ENCODE results near the gene MEPCE. TPM values are rescaled to one million over a fixed set of nuclear protein-coding genes. Genes with fewer than 3 reads are reported as not detected.

MEPCE gene
- total and polyA plus RNA-seq, 2 experiments from 2014 or later: 10.0 to 32.6 TPM

DNA sequence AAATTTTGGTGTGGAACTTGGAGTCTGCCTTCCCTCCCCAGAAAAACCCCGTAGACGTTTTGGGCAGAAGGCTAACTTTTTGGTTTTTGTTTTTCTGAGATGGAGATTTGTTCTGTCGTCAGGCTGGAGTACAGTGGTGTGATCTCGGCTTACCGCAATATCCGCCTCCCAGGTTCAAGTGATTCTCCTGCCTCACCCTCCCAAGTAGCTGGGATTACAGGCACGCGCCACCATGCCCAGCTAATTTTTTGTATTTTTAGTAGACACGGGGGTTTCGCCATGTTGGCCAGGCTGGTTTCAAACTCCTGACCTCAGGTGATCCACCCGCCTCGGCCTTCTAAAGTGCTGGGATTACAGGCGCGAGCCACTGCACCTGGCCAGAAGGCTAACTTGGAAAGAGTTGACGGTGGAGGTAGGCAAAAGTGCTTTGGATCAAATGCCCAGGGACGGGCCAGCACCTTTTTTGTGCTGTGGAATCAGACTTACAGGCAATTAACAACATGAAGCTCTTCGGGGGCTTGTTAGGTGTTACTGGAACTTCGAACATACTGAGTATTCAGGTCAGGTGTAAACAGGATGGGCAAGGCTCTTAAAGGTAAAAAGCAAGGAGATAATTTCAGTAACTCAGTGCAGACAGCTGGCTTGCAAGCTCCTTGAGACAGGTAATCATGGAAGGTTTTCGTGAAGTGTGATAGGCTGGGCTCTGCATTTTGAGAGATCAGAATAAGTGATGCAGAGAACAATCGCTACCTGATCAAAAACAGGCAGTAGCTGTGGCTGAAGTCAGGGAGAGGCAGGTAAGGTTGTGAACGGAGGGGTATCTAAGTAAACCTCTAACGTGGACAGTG, 4.9 kb downstream of the MEPCE start (continued):
- TF ChIP-seq, protein P1, sequence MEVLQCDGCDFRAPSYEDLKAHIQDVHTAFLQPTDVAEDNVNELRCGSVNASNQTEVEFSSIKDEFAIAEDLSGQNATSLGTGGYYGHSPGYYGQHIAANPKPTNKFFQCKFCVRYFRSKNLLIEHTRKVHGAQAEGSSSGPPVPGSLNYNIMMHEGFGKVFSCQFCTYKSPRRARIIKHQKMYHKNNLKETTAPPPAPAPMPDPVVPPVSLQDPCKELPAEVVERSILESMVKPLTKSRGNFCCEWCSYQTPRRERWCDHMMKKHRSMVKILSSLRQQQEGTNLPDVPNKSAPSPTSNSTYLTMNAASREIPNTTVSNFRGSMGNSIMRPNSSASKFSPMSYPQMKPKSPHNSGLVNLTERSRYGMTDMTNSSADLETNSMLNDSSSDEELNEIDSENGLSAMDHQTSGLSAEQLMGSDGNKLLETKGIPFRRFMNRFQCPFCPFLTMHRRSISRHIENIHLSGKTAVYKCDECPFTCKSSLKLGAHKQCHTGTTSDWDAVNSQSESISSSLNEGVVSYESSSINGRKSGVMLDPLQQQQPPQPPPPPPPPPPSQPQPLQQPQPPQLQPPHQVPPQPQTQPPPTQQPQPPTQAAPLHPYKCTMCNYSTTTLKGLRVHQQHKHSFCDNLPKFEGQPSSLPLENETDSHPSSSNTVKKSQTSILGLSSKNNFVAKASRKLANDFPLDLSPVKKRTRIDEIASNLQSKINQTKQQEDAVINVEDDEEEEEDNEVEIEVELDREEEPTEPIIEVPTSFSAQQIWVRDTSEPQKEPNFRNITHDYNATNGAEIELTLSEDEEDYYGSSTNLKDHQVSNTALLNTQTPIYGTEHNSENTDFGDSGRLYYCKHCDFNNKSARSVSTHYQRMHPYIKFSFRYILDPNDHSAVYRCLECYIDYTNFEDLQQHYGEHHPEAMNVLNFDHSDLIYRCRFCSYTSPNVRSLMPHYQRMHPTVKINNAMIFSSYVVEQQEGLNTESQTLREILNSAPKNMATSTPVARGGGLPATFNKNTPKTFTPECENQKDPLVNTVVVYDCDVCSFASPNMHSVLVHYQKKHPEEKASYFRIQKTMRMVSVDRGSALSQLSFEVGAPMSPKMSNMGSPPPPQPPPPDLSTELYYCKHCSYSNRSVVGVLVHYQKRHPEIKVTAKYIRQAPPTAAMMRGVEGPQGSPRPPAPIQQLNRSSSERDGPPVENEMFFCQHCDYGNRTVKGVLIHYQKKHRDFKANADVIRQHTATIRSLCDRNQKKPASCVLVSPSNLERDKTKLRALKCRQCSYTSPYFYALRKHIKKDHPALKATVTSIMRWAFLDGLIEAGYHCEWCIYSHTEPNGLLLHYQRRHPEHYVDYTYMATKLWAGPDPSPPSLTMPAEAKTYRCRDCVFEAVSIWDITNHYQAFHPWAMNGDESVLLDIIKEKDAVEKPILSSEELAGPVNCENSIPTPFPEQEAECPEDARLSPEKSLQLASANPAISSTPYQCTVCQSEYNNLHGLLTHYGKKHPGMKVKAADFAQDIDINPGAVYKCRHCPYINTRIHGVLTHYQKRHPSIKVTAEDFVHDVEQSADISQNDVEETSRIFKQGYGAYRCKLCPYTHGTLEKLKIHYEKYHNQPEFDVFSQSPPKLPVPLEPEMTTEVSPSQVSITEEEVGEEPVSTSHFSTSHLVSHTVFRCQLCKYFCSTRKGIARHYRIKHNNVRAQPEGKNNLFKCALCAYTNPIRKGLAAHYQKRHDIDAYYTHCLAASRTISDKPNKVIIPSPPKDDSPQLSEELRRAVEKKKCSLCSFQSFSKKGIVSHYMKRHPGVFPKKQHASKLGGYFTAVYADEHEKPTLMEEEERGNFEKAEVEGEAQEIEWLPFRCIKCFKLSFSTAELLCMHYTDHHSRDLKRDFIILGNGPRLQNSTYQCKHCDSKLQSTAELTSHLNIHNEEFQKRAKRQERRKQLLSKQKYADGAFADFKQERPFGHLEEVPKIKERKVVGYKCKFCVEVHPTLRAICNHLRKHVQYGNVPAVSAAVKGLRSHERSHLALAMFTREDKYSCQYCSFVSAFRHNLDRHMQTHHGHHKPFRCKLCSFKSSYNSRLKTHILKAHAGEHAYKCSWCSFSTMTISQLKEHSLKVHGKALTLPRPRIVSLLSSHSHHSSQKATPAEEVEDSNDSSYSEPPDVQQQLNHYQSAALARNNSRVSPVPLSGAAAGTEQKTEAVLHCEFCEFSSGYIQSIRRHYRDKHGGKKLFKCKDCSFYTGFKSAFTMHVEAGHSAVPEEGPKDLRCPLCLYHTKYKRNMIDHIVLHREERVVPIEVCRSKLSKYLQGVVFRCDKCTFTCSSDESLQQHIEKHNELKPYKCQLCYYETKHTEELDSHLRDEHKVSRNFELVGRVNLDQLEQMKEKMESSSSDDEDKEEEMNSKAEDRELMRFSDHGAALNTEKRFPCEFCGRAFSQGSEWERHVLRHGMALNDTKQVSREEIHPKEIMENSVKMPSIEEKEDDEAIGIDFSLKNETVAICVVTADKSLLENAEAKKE (CRISPR knock-in tag; IDR thresholded peaks at IDR 0.05): no peak
- TF ChIP-seq, protein P2, sequence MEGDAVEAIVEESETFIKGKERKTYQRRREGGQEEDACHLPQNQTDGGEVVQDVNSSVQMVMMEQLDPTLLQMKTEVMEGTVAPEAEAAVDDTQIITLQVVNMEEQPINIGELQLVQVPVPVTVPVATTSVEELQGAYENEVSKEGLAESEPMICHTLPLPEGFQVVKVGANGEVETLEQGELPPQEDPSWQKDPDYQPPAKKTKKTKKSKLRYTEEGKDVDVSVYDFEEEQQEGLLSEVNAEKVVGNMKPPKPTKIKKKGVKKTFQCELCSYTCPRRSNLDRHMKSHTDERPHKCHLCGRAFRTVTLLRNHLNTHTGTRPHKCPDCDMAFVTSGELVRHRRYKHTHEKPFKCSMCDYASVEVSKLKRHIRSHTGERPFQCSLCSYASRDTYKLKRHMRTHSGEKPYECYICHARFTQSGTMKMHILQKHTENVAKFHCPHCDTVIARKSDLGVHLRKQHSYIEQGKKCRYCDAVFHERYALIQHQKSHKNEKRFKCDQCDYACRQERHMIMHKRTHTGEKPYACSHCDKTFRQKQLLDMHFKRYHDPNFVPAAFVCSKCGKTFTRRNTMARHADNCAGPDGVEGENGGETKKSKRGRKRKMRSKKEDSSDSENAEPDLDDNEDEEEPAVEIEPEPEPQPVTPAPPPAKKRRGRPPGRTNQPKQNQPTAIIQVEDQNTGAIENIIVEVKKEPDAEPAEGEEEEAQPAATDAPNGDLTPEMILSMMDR (conservative IDR thresholded peaks at IDR 0.05; ENCODE audit: low read depth in 2 of 2): no peak
- TF ChIP-seq ZNF331 (CRISPR knock-in tag; IDR thresholded peaks at IDR 0.05; ENCODE audit: low read depth) (no peak), ZNF114 (CRISPR knock-in tag; IDR thresholded peaks at IDR 0.05) (no peak), EZH2phosphoT487 (IDR thresholded peaks at IDR 0.05; ENCODE audit: unreplicated experiment) (no peak), NANOG (IDR thresholded peaks at IDR 0.05; ENCODE audit: borderline replicate concordance) (no peak), CREB1 (CRISPR knock-in tag; IDR thresholded peaks at IDR 0.05; ENCODE audit: low read depth) (no peak), STAT1 (IDR thresholded peaks at IDR 0.05; ENCODE audit: unreplicated experiment) (no peak), JUNB (IDR thresholded peaks at IDR 0.05; ENCODE audit: unreplicated experiment) (no peak)
- TF ChIP-seq, protein P3, sequence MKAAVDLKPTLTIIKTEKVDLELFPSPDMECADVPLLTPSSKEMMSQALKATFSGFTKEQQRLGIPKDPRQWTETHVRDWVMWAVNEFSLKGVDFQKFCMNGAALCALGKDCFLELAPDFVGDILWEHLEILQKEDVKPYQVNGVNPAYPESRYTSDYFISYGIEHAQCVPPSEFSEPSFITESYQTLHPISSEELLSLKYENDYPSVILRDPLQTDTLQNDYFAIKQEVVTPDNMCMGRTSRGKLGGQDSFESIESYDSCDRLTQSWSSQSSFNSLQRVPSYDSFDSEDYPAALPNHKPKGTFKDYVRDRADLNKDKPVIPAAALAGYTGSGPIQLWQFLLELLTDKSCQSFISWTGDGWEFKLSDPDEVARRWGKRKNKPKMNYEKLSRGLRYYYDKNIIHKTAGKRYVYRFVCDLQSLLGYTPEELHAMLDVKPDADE (IDR thresholded peaks at IDR 0.05): no peak

Data from GM23338 (cell line).